ENCODE results near the gene CCN6. TPM values are rescaled to one million over a fixed set of nuclear protein-coding genes. Genes with fewer than 3 reads are reported as not detected.

The CCN6 gene
- total RNA-seq, 1 experiment from 2014 or later: not detected

- ChIA-PET CTCF (no interaction called here), POLR2A (no interaction called here)
- Histone ChIP-seq H3K4me1 (no peaks in the 10 kb centered on the region), H3K4me3 (ENCODE audit: low read depth, low read length) (no peak overlapping the region), H3K9me3 (no peaks in the 10 kb centered on the region), H3K27me3 (replicated peaks; ENCODE audit: control insufficient read depth, insufficient read depth, low read length) (no peaks in the 10 kb centered on the region), H3K36me3 (ENCODE audit: control insufficient read depth, insufficient read depth, low read length) (no peaks in the 10 kb centered on the region)
- intact Hi-C loops (cut with micrococcal nuclease; ENCODE audit: unreplicated experiment): no loop called here
- no peaks in the 10 kb centered on the region for H3K36me3 Mint-ChIP-seq (ENCODE audit: insufficient read depth, unreplicated experiment)
- H3K4me1 Mint-ChIP-seq (ENCODE audit: low read depth, unreplicated experiment): no peaks in the 10 kb centered on the region
- no peak overlapping the region for H3K27ac Mint-ChIP-seq (ENCODE audit: unreplicated experiment)
- H3K27me3 Mint-ChIP-seq (ENCODE audit: insufficient read depth, unreplicated experiment): peaks cover 7% of the 10 kb centered on the region
- no peaks in the 10 kb centered on the region for H3K9me3 Mint-ChIP-seq (ENCODE audit: unreplicated experiment)
- no TSS peak for BruUV-seq (replicated peaks)
- no peak for DNase-seq
- TF ChIP-seq CTCF (IDR thresholded peaks at IDR 0.05; ENCODE audit: insufficient read depth in 1 of 2, low read depth in 1 of 2, low read length in 1 of 2, severe bottlenecking in 1 of 2, unreplicated experiment in 1 of 2): no peak
- H3K4me3 Mint-ChIP-seq (ENCODE audit: unreplicated experiment): no peak overlapping the region
These were observed 17.7 kb upstream of the CCN6 start for GRCh38 chr6:112036088-112036637.

- no peaks in the 10 kb centered on the region for H3K9me3 ChIP-seq
- CTCF ChIA-PET: no interaction called here
- peaks cover 3% of the 10 kb centered on the region; the same call in 1 of the 2 replicates for H3K4me1 ChIP-seq
- BruUV-seq (replicated peaks): no TSS peak
- Mint-ChIP-seq H3K27ac (ENCODE audit: unreplicated experiment) (no peak overlapping the region), H3K4me1 (ENCODE audit: low read depth, unreplicated experiment) (no peaks in the 10 kb centered on the region), H3K9me3 (ENCODE audit: unreplicated experiment) (no peaks in the 10 kb centered on the region), H3K4me3 (ENCODE audit: unreplicated experiment) (no peak overlapping the region), H3K36me3 (ENCODE audit: insufficient read depth, unreplicated experiment) (no peaks in the 10 kb centered on the region), H3K27me3 (ENCODE audit: insufficient read depth, unreplicated experiment) (peaks cover 7% of the 10 kb centered on the region)
- POLR2A ChIA-PET: no interaction called here
- DNase-seq: no peak
- H3K27me3 ChIP-seq (replicated peaks; ENCODE audit: control insufficient read depth, insufficient read depth, low read length): no peaks in the 10 kb centered on the region
- no peak overlapping the region for H3K4me3 ChIP-seq (ENCODE audit: low read depth, low read length)
- intact Hi-C loops (cut with micrococcal nuclease; ENCODE audit: unreplicated experiment): no loop called here
- no peaks in the 10 kb centered on the region for H3K36me3 ChIP-seq (ENCODE audit: control insufficient read depth, insufficient read depth, low read length)
- no peak for TF ChIP-seq CTCF (IDR thresholded peaks at IDR 0.05; ENCODE audit: insufficient read depth in 1 of 2, low read depth in 1 of 2, low read length in 1 of 2, severe bottlenecking in 1 of 2, unreplicated experiment in 1 of 2)
These were observed 16.1 kb upstream of the CCN6 start for GRCh38 chr6:112037783-112038216.

GRCh38 chr6:112038268-112038667 lies 15.6 kb upstream of the CCN6 start:
- H3K36me3 ChIP-seq (ENCODE audit: control insufficient read depth, insufficient read depth, low read length): no peaks in the 10 kb centered on the region
- intact Hi-C loops (cut with micrococcal nuclease; ENCODE audit: unreplicated experiment): no loop called here
- Mint-ChIP-seq H3K27ac (ENCODE audit: unreplicated experiment) (no peak overlapping the region), H3K27me3 (ENCODE audit: insufficient read depth, unreplicated experiment) (peaks cover 7% of the 10 kb centered on the region), H3K36me3 (ENCODE audit: insufficient read depth, unreplicated experiment) (no peaks in the 10 kb centered on the region), H3K4me1 (ENCODE audit: low read depth, unreplicated experiment) (no peaks in the 10 kb centered on the region), H3K9me3 (ENCODE audit: unreplicated experiment) (no peaks in the 10 kb centered on the region), H3K4me3 (ENCODE audit: unreplicated experiment) (no peak overlapping the region)
- H3K4me1 ChIP-seq: peaks cover 3% of the 10 kb centered on the region; the same call in 1 of the 2 replicates
- ChIA-PET POLR2A (no interaction called here), CTCF (no interaction called here)
- no peak for DNase-seq
- TF ChIP-seq CTCF (IDR thresholded peaks at IDR 0.05; ENCODE audit: insufficient read depth in 1 of 2, low read depth in 1 of 2, low read length in 1 of 2, severe bottlenecking in 1 of 2, unreplicated experiment in 1 of 2): no peak
- H3K27me3 ChIP-seq (replicated peaks; ENCODE audit: control insufficient read depth, insufficient read depth, low read length): no peaks in the 10 kb centered on the region
- H3K4me3 ChIP-seq (ENCODE audit: low read depth, low read length): no peak overlapping the region
- BruUV-seq (replicated peaks): no TSS peak
- no peaks in the 10 kb centered on the region for H3K9me3 ChIP-seq

Data from Caco-2 (cell line).